GM12878 (cell line): Measurements from ENCODE around the gene EFNA3. TPM values are rescaled to one million over a fixed set of nuclear protein-coding genes. Genes with fewer than 3 reads are reported as not detected.

Experiments used
- BHLHE40 ChIP-seq, 2 experiments: fragments of 450-650 bp in 1 of 2; IDR thresholded peaks; 2 replicates each; pipeline ENCODE4 v1.6.1; 2011 to 2017; ENCODE audit warnings: low read depth in 2 of 2, borderline replicate concordance in 1 of 2, improper control_type of control experiment in 1 of 2, low read length in 1 of 2, mild to moderate bottlenecking in 1 of 2
- CBX5 ChIP-seq: sonication (generic); IDR thresholded peaks from 2 replicates; pipeline ENCODE4 v1.6.1; 2016; ENCODE audit warnings: low read depth, moderate library complexity, mild to moderate bottlenecking, inconsistent platforms
- KAT2A ChIP-seq: conservative IDR thresholded peaks from 2 replicates; pipeline ENCODE4 v1.6.1; 2011; ENCODE audit warnings: low read depth, low read length; ENCODE audit not compliant: control insufficient read depth
- KLF5 ChIP-seq: fragments of 450-650 bp; IDR thresholded peaks from 2 replicates; pipeline ENCODE4 v1.6.1; 2014; ENCODE audit warnings: mild to moderate bottlenecking; ENCODE audit not compliant: partially characterized antibody
- NBN ChIP-seq: fragments of 450-650 bp; IDR thresholded peaks from 2 replicates; pipeline ENCODE4 v1.6.1; 2016
- REST ChIP-seq: IDR thresholded peaks from 2 replicates; pipeline ENCODE4 v1.6.1; 2012; ENCODE audit warnings: mild to moderate bottlenecking, low read depth, low read length
- SMARCA5 ChIP-seq: fragments of 450-650 bp; IDR thresholded peaks from 2 replicates; pipeline ENCODE4 v1.6.1; 2017; ENCODE audit warnings: mild to moderate bottlenecking
- TARDBP ChIP-seq: IDR thresholded peaks from 2 replicates; pipeline ENCODE4 v1.6.1; 2016; ENCODE audit warnings: borderline replicate concordance
- ZNF24 ChIP-seq: fragments of 450-650 bp; IDR thresholded peaks from 2 replicates; pipeline ENCODE4 v1.6.1; 2017; ENCODE audit warnings: antibody characterized with exemption, mild to moderate bottlenecking
- polyA plus RNA-seq, 11 experiments: library from polyadenylated mRNA; depleted of rRNA in 4 of 11; unstranded in 6 of 11; stranded (reverse) in 5 of 11; fragments of >200 nt; fragmentation: Nextera tagmentation in 4 of 11; fragmentation: Illumina TruSeq in 1 of 11; extraction: Ambion mirVana in 4 of 11; extraction: Trizol in 1 of 11; gene quantifications; 1 replicate in 1 of 11; 2 replicates in 10 of 11; pipeline versions ENCODE4 v1.2.1 to v1.2.3, GENCODE V29; 2011 to 2016; ENCODE audit warnings: inconsistent platforms in 2 of 11, missing spikeins in 2 of 11, low read depth in 1 of 11
- total RNA-seq, 4 experiments: library from RNA; depleted of rRNA in 3 of 4; stranded (reverse); fragments of >200 nt in 3 of 4; fragmentation: Illumina TruSeq in 1 of 4; extraction: Trizol in 1 of 4; gene quantifications; 2 replicates each; pipeline versions ENCODE4 v1.2.1 to v1.2.3, GENCODE V29; 2013 to 2021
- TF ChIP-seq, protein P1 (sequence below): fragments of 450-650 bp; IDR thresholded peaks from 2 replicates; pipeline ENCODE4 v1.6.1; 2018; ENCODE audit warnings: borderline replicate concordance, mild to moderate bottlenecking; ENCODE audit not compliant: partially characterized antibody

EFNA3 gene
- total and polyA plus RNA-seq, 10 of the 15 experiments (the other 5 are each of a cell fraction or from before 2014, with no cell fraction given): 0.08 to 5.4 (median 1.1) TPM

DNA sequence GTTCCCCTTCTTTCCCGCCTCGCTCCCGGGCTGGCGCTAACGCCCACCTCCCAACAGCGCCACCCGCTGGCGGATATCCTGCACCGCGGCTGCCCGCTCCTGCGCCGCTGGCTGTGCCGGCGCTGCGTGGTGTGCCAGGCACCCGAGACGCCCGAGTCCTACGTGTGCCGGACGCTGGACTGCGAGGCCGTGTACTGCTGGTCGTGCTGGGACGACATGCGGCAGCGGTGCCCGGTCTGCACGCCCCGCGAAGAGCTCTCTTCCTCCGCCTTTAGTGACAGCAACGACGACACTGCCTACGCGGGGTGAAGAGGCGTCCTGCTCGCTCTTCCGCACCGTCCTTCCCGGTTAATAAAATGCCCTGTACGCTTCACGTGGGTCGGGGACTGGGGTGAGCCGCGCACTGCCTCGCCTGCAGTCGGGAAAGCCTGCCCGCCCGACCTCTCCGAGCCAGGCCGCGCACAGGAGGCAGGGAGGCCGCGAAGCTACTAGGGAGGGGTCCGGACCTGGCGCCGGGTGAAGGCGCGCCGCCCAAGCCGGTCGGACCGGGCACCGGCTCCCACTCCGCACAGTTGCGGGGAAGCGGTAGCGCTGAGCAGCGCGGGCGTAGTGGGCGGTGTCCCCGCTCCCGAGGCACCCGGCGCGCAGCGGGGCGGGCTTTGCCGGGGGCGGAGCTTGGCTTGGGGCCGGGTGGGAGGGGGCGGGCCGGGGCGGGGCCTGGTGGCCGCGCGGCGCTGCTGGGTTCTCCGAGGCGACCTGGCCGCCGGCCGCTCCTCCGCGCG, 27.9 kb upstream of the EFNA3 start, which contains the start of gene ADAM15 (continued):
- TF ChIP-seq CBX5 (no peak), SMARCA5 (peak; percentile 83; the same call in 1 of the 2 replicates), KAT2A (no peak), TARDBP (0 out of 2 replicates have a peak, but pooled peaks have one; percentile 14), REST (no peak), KLF5 (no peak), BHLHE40 (IDR thresholded peaks at IDR 0.05; ENCODE audit: borderline replicate concordance in 1 of 2, low read depth in 2 of 2, low read length in 1 of 2) (peak; percentile 30 to 76; a peak in 2 of 4 replicates), NBN (0 out of 2 replicates have a peak, but pooled peaks have one; percentile 57), ZNF24 (no peak)
- TF ChIP-seq, protein P1, sequence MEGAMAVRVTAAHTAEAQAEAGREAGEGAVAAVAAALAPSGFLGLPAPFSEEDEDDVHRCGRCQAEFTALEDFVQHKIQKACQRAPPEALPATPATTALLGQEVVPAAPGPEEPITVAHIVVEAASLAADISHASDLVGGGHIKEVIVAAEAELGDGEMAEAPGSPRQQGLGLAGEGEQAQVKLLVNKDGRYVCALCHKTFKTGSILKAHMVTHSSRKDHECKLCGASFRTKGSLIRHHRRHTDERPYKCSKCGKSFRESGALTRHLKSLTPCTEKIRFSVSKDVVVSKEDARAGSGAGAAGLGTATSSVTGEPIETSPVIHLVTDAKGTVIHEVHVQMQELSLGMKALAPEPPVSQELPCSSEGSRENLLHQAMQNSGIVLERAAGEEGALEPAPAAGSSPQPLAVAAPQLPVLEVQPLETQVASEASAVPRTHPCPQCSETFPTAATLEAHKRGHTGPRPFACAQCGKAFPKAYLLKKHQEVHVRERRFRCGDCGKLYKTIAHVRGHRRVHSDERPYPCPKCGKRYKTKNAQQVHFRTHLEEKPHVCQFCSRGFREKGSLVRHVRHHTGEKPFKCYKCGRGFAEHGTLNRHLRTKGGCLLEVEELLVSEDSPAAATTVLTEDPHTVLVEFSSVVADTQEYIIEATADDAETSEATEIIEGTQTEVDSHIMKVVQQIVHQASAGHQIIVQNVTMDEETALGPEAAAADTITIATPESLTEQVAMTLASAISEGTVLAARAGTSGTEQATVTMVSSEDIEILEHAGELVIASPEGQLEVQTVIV: no peak
